GM23248 (cell line): ENCODE measurements around the gene ARHGAP26. TPM values are rescaled to one million over a fixed set of nuclear protein-coding genes. Genes with fewer than 3 reads are reported as not detected.

ENCODE experiments used
- DNase-seq: peaks from one replicate; pipeline ENCODE4 v3.0.0-alpha.2; 2015
- H2AFZ ChIP-seq: fragments of 200-600 bp; sonication (generic); 2 replicates; pipeline ENCODE4 v1.6.1; 2016; ENCODE audit warnings: antibody characterized with exemption
- H3F3A ChIP-seq: fragments of 200-600 bp; sonication (generic); 2 replicates; pipeline ENCODE4 v1.6.1; 2016; ENCODE audit warnings: mild to moderate bottlenecking, antibody characterized with exemption, mixed run types; ENCODE audit not compliant: insufficient read depth
- H3K27ac ChIP-seq: fragments of 200-600 bp; sonication (generic); 2 replicates; pipeline ENCODE4 v1.5.1; 2016; ENCODE audit warnings: mild to moderate bottlenecking
- H3K27me3 ChIP-seq: fragments of 200-600 bp; sonication (generic); replicated peaks from 2 replicates; pipeline ENCODE4 v1.6.1; 2016; ENCODE audit warnings: mild to moderate bottlenecking; ENCODE audit not compliant: insufficient read depth
- H3K36me3 ChIP-seq: fragments of 200-600 bp; sonication (generic); 2 replicates; pipeline ENCODE4 v1.6.1; 2016; ENCODE audit warnings: low read depth, mild to moderate bottlenecking
- H3K4me1 ChIP-seq: fragments of 200-600 bp; sonication (generic); 2 replicates; pipeline ENCODE4 v1.6.1; 2016; ENCODE audit warnings: mild to moderate bottlenecking; ENCODE audit not compliant: insufficient read depth
- H3K4me2 ChIP-seq: fragments of 200-600 bp; sonication (generic); one replicate; pipeline ENCODE4 v1.6.1; 2016; ENCODE audit warnings: mild to moderate bottlenecking; ENCODE audit not compliant: unreplicated experiment
- H3K4me3 ChIP-seq: fragments of 200-600 bp; sonication (generic); 2 replicates; pipeline ENCODE4 v1.5.1; 2016; ENCODE audit warnings: mild to moderate bottlenecking
- H3K79me2 ChIP-seq: fragments of 200-600 bp; sonication (generic); 2 replicates; pipeline ENCODE4 v1.6.1; 2016; ENCODE audit warnings: mild to moderate bottlenecking; ENCODE audit not compliant: insufficient read depth
- H3K9ac ChIP-seq: fragments of 200-600 bp; sonication (generic); 2 replicates; pipeline ENCODE4 v1.6.1; 2016; ENCODE audit warnings: mild to moderate bottlenecking
- H3K9me2 ChIP-seq: fragments of 200-600 bp; sonication (generic); 2 replicates; pipeline ENCODE4 v1.6.1; 2016; ENCODE audit warnings: mixed run types, mild to moderate bottlenecking, moderate library complexity; ENCODE audit not compliant: insufficient read depth
- H3K9me3 ChIP-seq: fragments of 200-600 bp; sonication (generic); one replicate; pipeline ENCODE4 v1.6.1; 2017; ENCODE audit warnings: low read depth
- H4K20me1 ChIP-seq: fragments of 200-600 bp; sonication (generic); 2 replicates; pipeline ENCODE4 v1.6.0; 2016; ENCODE audit not compliant: insufficient read depth
- EZH2 ChIP-seq: fragments of 200-600 bp; sonication (generic); IDR thresholded peaks from 2 replicates; pipeline ENCODE4 v1.6.1; 2018; ENCODE audit warnings: antibody characterized with exemption, mild to moderate bottlenecking; ENCODE audit not compliant: insufficient read depth, poor library complexity, severe bottlenecking
- EZH2phosphoT487 ChIP-seq: fragments of 200-600 bp; sonication (generic); IDR thresholded peaks from 2 replicates; pipeline ENCODE4 v1.6.1; 2018; ENCODE audit warnings: antibody characterized with exemption, moderate library complexity, mild to moderate bottlenecking, low read depth; ENCODE audit not compliant: insufficient read depth
- WGBS, 2 experiments: methylation state at CpG; one replicate each; pipeline ENCODE4 v1.1.6; 2015 to 2017; ENCODE audit warnings: low lambda C conversion rate in 2 of 2, low coverage in 1 of 2; ENCODE audit errors: missing lambda C conversion rate in 2 of 2; 5-methylcytosine and 5-hydroxymethylcytosine counted together
- in situ Hi-C: fragments of 300-500 bp; cut with MboI; formaldehyde crosslinking; loops from 2 replicates; pipeline ENCODE4 v1.15.0; 2020
- polyA plus RNA-seq: library from polyadenylated mRNA; unstranded; fragments of >200 nt; fragmentation: Nextera tagmentation; extraction: Ambion mirVana; gene quantifications from 2 replicates; pipeline ENCODE4 v1.2.1, GENCODE V29; 2016
- total RNA-seq: library from RNA; depleted of rRNA; stranded (reverse); fragments of >200 nt; shearing (Covaris generic); gene quantifications from 2 replicates; pipeline ENCODE4 v1.2.3, GENCODE V29; 2014

The ARHGAP26 gene
- total and polyA plus RNA-seq, 2 experiments from 2014 or later: 1.6 to 1.7 TPM

DNA sequence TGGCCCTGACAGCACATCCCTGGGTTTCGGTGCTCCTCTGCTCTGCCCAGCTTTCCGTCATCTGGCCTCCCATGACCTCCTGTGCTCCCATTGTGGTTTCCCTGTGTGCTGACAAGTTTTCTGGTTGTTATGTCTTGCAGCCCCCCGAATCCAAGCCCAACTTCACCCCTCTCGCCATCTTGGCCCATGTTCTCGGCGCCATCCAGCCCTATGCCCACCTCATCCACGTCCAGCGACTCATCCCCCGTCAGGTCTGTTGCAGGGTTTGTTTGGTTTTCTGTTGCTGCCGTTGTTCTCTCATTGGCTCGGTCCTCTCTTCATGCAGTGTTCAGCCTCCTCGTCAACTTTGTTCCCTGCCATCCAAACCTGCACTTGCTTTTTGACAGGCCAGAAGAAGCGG lies 436.9 kb downstream of the ARHGAP26 start:
- H3K9me2 ChIP-seq: no peaks in the 10 kb centered on the region
- no peak overlapping the region for H2AFZ ChIP-seq
- H3K4me2 ChIP-seq: no peak overlapping the region
- H3K79me2 ChIP-seq: no peaks in the 10 kb centered on the region
- TF ChIP-seq EZH2 (no peak), EZH2phosphoT487 (no peak)
- in situ Hi-C loops: no loop called here
- peaks cover 21% of the 10 kb centered on the region for H3F3A ChIP-seq
- no peaks in the 10 kb centered on the region for H3K27me3 ChIP-seq
- no peak overlapping the region for H3K9ac ChIP-seq
- no peaks in the 10 kb centered on the region for H3K9me3 ChIP-seq
- no peaks in the 10 kb centered on the region for H4K20me1 ChIP-seq
- no peak overlapping the region for H3K27ac ChIP-seq
- 96 to 99% methylated on average over 12 to 13 of the region's 13 CpGs for WGBS, 2 experiments
- DNase-seq: no peak
- peaks cover 26% of the 10 kb centered on the region for H3K4me1 ChIP-seq
- no peak overlapping the region for H3K4me3 ChIP-seq
- no peaks in the 10 kb centered on the region for H3K36me3 ChIP-seq

DNA sequence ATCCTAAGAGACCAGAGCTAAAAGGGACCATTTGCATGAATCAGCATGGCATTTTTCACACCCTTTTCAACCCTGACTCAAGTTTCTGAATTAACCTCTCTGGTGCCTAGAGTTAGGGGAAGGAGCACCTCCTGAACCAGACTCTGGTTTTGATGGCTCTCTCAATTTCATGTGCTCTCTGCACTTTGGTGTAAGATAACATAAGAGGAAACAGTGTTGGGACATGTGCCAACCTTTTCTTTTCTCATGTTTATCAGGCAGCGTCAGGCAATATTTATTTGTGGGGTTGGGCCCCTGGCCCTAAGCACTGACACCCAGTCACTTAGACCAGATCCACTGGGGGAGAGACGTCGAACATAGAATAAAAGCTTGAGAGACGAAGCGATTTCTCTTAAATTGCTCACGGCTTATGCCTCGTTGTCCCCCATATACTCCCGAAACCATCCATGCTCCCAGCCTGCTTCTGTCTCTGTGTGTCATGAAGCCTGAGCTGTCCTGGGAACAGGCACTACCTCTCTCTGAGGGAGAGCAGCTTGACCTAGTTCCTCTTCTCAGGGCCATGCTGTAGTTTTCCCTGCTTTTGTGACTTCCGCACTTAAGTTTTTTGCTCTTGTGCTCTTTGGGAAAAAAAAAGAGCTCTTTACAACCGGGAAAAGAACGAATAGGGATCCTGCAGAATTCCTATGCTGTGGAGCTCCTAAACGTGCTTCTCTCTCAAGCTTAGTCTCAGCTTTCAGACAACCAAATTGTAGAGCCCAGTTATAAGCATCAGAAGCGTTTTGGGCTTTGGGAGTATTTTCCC lies 437.6 kb downstream of the ARHGAP26 start:
- Histone ChIP-seq H3K27ac (no peak overlapping the region), H3K9me2 (no peaks in the 10 kb centered on the region), H3K4me3 (no peak overlapping the region), H3K4me2 (no peak overlapping the region), H3K9me3 (no peaks in the 10 kb centered on the region), H3K9ac (no peak overlapping the region), H2AFZ (no peak overlapping the region), H3K4me1 (peaks cover 26% of the 10 kb centered on the region), H4K20me1 (no peaks in the 10 kb centered on the region), H3K79me2 (no peaks in the 10 kb centered on the region), H3K36me3 (no peaks in the 10 kb centered on the region), H3F3A (peaks cover 21% of the 10 kb centered on the region), H3K27me3 (no peaks in the 10 kb centered on the region)
- no peak for DNase-seq
- 95 to 97% methylated on average over 13 of the region's 13 CpGs for WGBS, 2 experiments
- TF ChIP-seq EZH2phosphoT487: no peak
- TF ChIP-seq EZH2: no peak
- in situ Hi-C loops: no loop called here

DNA sequence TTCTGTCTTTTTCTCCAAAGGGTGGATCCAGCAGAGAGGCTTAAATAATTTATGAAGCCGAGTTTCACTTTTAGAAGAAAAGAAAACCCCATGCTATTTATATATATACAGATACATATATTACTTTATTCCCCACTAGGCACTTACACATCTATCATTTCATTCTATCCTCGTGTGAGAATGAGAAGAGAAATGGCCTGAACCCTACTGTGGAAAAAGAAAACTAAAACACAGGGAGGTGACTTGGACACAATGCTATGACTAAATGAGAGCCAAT lies 438.1 kb downstream of the ARHGAP26 start:
- no peaks in the 10 kb centered on the region for H3K79me2 ChIP-seq
- H3F3A ChIP-seq: peaks cover 21% of the 10 kb centered on the region
- 0 out of 2 replicates have a peak overlapping the region, but pooled peaks have one; percentile 38 for H2AFZ ChIP-seq
- no peaks in the 10 kb centered on the region for H3K9me2 ChIP-seq
- WGBS, 2 experiments: 94 to 100% methylated on average over 2 of the region's 2 CpGs
- H3K4me3 ChIP-seq: no peak overlapping the region
- H3K27ac ChIP-seq: peak overlapping the region; percentile 25
- no peaks in the 10 kb centered on the region for H4K20me1 ChIP-seq
- H3K4me2 ChIP-seq: no peak overlapping the region
- no peaks in the 10 kb centered on the region for H3K9me3 ChIP-seq
- in situ Hi-C loops: no loop called here
- no peaks in the 10 kb centered on the region for H3K36me3 ChIP-seq
- TF ChIP-seq EZH2phosphoT487: no peak
- no peak for TF ChIP-seq EZH2
- DNase-seq: no peak
- no peak overlapping the region for H3K9ac ChIP-seq
- peaks cover 28% of the 10 kb centered on the region for H3K4me1 ChIP-seq
- H3K27me3 ChIP-seq: no peaks in the 10 kb centered on the region

DNA sequence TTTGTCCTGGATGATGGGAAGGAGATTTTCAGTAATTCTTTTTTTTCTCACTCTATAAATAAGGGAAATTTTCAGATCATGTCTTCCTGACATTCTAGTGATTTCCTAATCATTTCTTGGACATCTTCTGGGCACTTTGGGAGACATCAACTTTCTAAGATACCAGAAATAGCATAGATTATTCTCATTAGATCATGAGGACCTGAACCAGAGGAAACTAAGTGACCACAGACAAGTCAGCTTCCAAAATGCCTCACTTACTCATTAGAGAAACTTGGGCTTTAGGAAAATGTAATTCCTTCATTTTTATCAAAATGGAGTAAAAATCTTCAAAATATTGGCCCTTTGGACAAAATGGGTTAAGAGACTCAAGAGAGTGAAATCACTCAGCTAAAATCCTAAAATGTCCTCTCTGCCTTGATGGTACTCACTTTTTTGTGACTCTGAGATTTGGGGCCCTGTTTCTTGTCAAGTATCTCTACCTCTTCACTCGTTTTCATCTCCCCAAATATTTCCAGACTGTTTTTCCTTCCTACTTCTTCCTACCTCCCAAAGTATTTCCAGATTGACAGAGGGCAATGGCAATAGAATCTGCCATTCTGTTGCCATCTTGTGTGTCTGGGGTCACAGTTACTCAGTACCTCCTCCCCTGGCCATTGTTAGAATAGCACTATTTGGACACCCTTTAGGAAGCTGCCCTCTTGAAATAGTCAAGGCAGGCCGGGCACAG lies 438.8 kb downstream of the ARHGAP26 start:
- peak; percentile 60 for DNase-seq
- H3K36me3 ChIP-seq: no peaks in the 10 kb centered on the region
- H3K4me2 ChIP-seq: no peak overlapping the region
- in situ Hi-C loops: no loop called here
- H3K27me3 ChIP-seq: no peaks in the 10 kb centered on the region
- no peaks in the 10 kb centered on the region for H3K79me2 ChIP-seq
- H3K9ac ChIP-seq: no peak overlapping the region
- 93 to 96% methylated on average over 2 of the region's 2 CpGs for WGBS, 2 experiments
- no peaks in the 10 kb centered on the region for H3K9me3 ChIP-seq
- no peak overlapping the region for H3K4me3 ChIP-seq
- H3K9me2 ChIP-seq: no peaks in the 10 kb centered on the region
- TF ChIP-seq EZH2phosphoT487 (no peak), EZH2 (no peak)
- peaks cover 21% of the 10 kb centered on the region for H3F3A ChIP-seq
- H2AFZ ChIP-seq: peak overlapping the region; percentile 38; the same call in 1 of the 2 replicates
- peaks cover 33% of the 10 kb centered on the region for H3K4me1 ChIP-seq
- no peaks in the 10 kb centered on the region for H4K20me1 ChIP-seq
- H3K27ac ChIP-seq: peak overlapping the region; percentile 25
